SU-DHL-6 (cell line): ENCODE measurements around the gene RNF135.

Experiments used
- H2AFZ ChIP-seq: fragments of 200-600 bp; sonication (generic); 2 replicates; pipeline ENCODE4 v1.6.1; 2014; ENCODE audit warnings: low read depth, mild to moderate bottlenecking, moderate library complexity, mixed read lengths, antibody characterized with exemption, low read length; ENCODE audit not compliant: severe bottlenecking
- H3F3A ChIP-seq: fragments of 200-600 bp; shearing (Covaris generic); 2 replicates; pipeline ENCODE4 v1.6.0; 2016; ENCODE audit warnings: antibody characterized with exemption, mild to moderate bottlenecking; ENCODE audit not compliant: insufficient read depth
- H3K27ac ChIP-seq: fragments of 200-600 bp; sonication (generic); 2 replicates; pipeline ENCODE4 v1.5.1; 2016; ENCODE audit warnings: low read depth, mild to moderate bottlenecking, low read length, moderate library complexity, mixed read lengths
- H3K27me3 ChIP-seq: fragments of 200-600 bp; sonication (generic), shearing (Covaris generic); 2 replicates; pipeline ENCODE4 v1.6.0; 2014; ENCODE audit warnings: mild to moderate bottlenecking, low read length
- H3K36me3 ChIP-seq: fragments of 200-600 bp; sonication (generic); 2 replicates; pipeline ENCODE4 v1.6.1; 2014; ENCODE audit warnings: mild to moderate bottlenecking, low read length, mixed read lengths
- H3K4me2 ChIP-seq: fragments of 300-600, 200-600 bp; shearing (Covaris generic), sonication (generic); 2 replicates; pipeline ENCODE4 v1.6.0; 2014; ENCODE audit warnings: low read length, low read depth, mild to moderate bottlenecking; ENCODE audit not compliant: poor library complexity, severe bottlenecking
- H3K4me3 ChIP-seq: fragments of 200-600 bp; sonication (generic); 2 replicates; pipeline ENCODE4 v1.5.1; 2014; ENCODE audit warnings: antibody characterized with exemption, low read length, mild to moderate bottlenecking, mixed read lengths; ENCODE audit not compliant: insufficient read depth, poor library complexity, severe bottlenecking
- H3K79me2 ChIP-seq: fragments of 200-600 bp; sonication (generic); 2 replicates; pipeline ENCODE4 v1.6.1; 2014; ENCODE audit warnings: mild to moderate bottlenecking, low read length, moderate library complexity; ENCODE audit not compliant: insufficient read depth
- H3K9ac ChIP-seq: fragments of 200-600 bp; sonication (generic); 2 replicates; pipeline ENCODE4 v1.7.0; 2014; ENCODE audit warnings: mild to moderate bottlenecking, low read length
- H3K9me2 ChIP-seq: fragments of 200-600 bp; sonication (generic); replicated peaks from 2 replicates; pipeline ENCODE4 v1.6.1; 2014; ENCODE audit warnings: low read length; ENCODE audit not compliant: insufficient read depth
- H3K9me3 ChIP-seq: fragments of 200-600 bp; sonication (generic); 2 replicates; pipeline ENCODE4 v1.6.1; 2014; ENCODE audit warnings: low read length, mixed read lengths; ENCODE audit not compliant: insufficient read depth
- H4K20me1 ChIP-seq: fragments of 200-600 bp; sonication (generic); 2 replicates; pipeline ENCODE4 v1.6.1; 2014; ENCODE audit warnings: low read depth, mild to moderate bottlenecking, antibody characterized with exemption, low read length, moderate library complexity, mixed read lengths
- CTCF ChIP-seq: fragments of 200-600 bp; sonication (generic); IDR thresholded peaks from one replicate; pipeline ENCODE4 v1.5.1; 2017; ENCODE audit warnings: antibody characterized with exemption, mild to moderate bottlenecking, low read length, moderate library complexity; ENCODE audit not compliant: insufficient read depth, poor library complexity, severe bottlenecking
- EZH2phosphoT487 ChIP-seq: fragments of 200-600 bp; sonication (generic), shearing (Covaris generic); conservative IDR thresholded peaks from 2 replicates; pipeline ENCODE4 v1.6.1; 2018; ENCODE audit warnings: mild to moderate bottlenecking, antibody characterized with exemption, low read length, moderate library complexity, mixed read lengths

RNF135 gene

GRCh38 chr17:31002047-31002446 lies 31.2 kb downstream of the RNF135 start:
- no peak overlapping the region for H3K4me2 ChIP-seq
- no peak overlapping the region for H3K4me3 ChIP-seq
- no peak overlapping the region for H3K9ac ChIP-seq
- H3K9me2 ChIP-seq = no peaks in the 10 kb centered on the region
- no peaks in the 10 kb centered on the region for H4K20me1 ChIP-seq
- H3K79me2 ChIP-seq = no peaks in the 10 kb centered on the region
- H3F3A ChIP-seq = no peaks in the 10 kb centered on the region
- no peak overlapping the region for H3K27ac ChIP-seq
- H2AFZ ChIP-seq = no peak overlapping the region
- TF ChIP-seq EZH2phosphoT487 = no peak
- no peak for TF ChIP-seq CTCF
- peaks cover 3% of the 10 kb centered on the region; the same call in 1 of the 2 replicates for H3K36me3 ChIP-seq
- H3K27me3 ChIP-seq = no peaks in the 10 kb centered on the region
- no peaks in the 10 kb centered on the region for H3K9me3 ChIP-seq

DNA sequence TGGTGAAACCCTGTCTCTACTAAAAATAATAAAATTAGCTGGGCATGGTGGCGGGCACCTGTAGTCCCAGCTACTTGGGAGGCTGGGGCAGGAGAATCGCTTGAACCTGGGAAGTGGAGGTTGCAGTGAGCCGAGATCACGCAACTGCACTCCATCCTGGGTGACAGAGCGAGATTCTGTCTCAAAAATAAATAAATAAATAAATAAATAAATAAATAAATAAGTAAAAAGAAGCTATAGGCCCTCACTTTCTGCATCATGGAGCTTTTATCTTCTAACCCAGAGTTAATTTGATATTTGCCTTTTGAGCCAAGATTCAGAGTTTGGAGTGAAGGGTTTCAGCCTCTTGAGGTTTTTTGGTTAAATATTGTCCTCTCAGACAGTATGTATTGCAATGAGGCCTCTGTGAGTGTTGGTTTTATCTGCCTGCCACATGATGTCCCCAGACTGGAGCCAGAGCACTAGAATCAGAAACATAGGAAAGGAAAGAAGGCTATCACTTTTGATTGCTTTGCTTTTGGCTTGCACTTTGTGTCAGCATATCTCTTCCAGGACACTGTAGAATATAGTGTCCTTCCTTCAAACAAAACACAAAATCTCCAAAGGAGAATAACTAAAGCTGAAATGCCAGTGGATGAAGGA lies 32.5 kb downstream of the RNF135 start:
- Histone ChIP-seq H3K9me2 (no peaks in the 10 kb centered on the region), H3K27me3 (no peaks in the 10 kb centered on the region)
- TF ChIP-seq EZH2phosphoT487 (no peak), CTCF (no peak)

GRCh38 chr17:31004160-31004559 lies 33.3 kb downstream of the RNF135 start:
- no peak overlapping the region for H3K4me3 ChIP-seq
- TF ChIP-seq EZH2phosphoT487 (no peak), CTCF (no peak)
- H3F3A ChIP-seq = no peaks in the 10 kb centered on the region; the same call in 1 of the 2 replicates
- H3K4me2 ChIP-seq = no peak overlapping the region
- no peak overlapping the region for H3K27ac ChIP-seq
- no peaks in the 10 kb centered on the region for H3K79me2 ChIP-seq
- no peaks in the 10 kb centered on the region for H4K20me1 ChIP-seq
- no peak overlapping the region for H3K9ac ChIP-seq
- no peaks in the 10 kb centered on the region for H3K27me3 ChIP-seq
- no peaks in the 10 kb centered on the region for H3K9me3 ChIP-seq
- no peaks in the 10 kb centered on the region for H3K9me2 ChIP-seq
- H3K36me3 ChIP-seq = no peaks in the 10 kb centered on the region
- H2AFZ ChIP-seq = no peak overlapping the region

More for the DNA sequence above, 32.5 kb downstream of the RNF135 start:
- Histone ChIP-seq H3K9me3 (no peaks in the 10 kb centered on the region), H3F3A (no peaks in the 10 kb centered on the region; the same call in 1 of the 2 replicates), H3K79me2 (no peaks in the 10 kb centered on the region), H3K9ac (no peak overlapping the region), H4K20me1 (no peaks in the 10 kb centered on the region), H2AFZ (no peak overlapping the region), H3K4me3 (no peak overlapping the region), H3K4me2 (no peak overlapping the region), H3K27ac (no peak overlapping the region), H3K36me3 (no peaks in the 10 kb centered on the region)
